NCI-H82 treated with DMSO at 0.1 percent for 48 hours (cell line): ENCODE results near the gene PRR36.
A peak's percentile ranks its signal among the peaks of the same experiment; 100 is the strongest.

Source experiments
- DNase-seq: peaks from one replicate; lab custom pipeline; 2025; ENCODE audit not compliant: unreplicated experiment; lab: John Stamatoyannopoulos, UW

The PRR36 gene

GRCh38 chr19:7913652-7914051 is 39.5 kb upstream of the PRR36 start:
- no peak for DNase-seq

- no peak for DNase-seq
Observed at GRCh38 chr19:7912697-7913564, 38.7 kb upstream of the PRR36 start.

GRCh38 chr19:7912144-7912696 is 38.0 kb upstream of the PRR36 start:
- DNase-seq, result no peak

GRCh38 chr19:7911508-7912143 is 37.4 kb upstream of the PRR36 start:
- DNase-seq, result no peak

DNA sequence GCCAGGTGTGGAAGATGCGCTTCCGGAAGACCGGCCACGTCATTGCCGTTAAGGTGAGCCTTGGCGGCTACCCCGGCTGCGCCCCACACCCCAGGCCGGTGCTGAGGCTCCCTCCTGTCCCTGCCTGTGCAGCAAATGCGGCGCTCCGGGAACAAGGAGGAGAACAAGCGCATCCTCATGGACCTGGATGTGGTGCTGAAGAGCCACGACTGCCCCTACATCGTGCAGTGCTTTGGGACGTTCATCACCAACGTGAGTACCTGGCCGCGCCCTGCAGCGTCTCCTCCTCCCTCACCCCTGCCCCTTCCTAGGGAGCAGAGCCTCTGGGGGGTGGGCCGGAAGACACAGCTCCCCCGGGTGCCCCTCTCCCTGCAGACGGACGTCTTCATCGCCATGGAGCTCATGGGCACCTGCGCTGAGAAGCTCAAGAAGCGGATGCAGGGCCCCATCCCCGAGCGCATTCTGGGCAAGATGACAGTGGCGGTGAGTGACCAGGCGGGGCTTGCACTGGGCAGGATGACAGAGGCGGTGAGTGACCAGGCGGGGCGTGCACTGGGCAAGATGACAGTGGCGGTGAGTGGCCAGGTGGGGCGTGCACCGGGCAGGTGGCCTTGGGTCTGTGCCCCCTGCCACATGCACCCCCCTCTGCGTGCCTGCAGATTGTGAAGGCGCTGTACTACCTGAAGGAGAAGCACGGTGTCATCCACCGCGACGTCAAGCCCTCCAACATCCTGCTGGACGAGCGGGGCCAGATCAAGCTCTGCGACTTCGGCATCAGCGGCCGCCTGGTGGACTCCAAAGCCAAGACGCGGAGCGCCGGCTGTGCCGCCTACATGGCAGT is 36.4 kb upstream of the PRR36 start:
- DNase-seq, result no peak

DNA sequence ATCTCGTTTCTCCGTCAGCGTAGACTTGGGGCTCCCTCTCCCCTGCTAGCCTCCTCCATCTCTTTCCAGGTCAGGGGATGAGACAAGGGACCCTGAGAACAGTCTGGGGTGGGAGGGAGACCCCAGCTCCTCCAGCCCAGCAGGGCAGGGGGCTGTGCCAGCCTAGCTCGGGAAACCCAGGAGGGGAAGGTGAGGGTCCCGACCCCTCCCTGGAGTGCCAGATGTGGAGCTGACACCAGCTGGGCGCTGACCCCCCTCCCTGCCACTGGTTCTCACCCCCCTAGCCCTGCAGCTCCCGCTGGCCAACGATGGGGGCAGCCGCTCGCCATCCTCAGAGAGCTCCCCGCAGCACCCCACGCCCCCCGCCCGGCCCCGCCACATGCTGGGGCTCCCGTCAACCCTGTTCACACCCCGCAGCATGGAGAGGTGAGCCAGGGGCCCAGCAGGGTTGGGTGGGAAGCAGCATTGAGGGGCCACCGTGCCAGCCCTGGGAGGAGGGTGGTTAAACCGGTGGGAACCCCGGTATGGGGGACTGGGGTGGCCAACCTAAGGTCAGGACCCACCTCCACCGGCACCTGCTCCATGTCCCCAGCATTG is 35.4 kb upstream of the PRR36 start:
- DNase-seq, result no peak

DNA sequence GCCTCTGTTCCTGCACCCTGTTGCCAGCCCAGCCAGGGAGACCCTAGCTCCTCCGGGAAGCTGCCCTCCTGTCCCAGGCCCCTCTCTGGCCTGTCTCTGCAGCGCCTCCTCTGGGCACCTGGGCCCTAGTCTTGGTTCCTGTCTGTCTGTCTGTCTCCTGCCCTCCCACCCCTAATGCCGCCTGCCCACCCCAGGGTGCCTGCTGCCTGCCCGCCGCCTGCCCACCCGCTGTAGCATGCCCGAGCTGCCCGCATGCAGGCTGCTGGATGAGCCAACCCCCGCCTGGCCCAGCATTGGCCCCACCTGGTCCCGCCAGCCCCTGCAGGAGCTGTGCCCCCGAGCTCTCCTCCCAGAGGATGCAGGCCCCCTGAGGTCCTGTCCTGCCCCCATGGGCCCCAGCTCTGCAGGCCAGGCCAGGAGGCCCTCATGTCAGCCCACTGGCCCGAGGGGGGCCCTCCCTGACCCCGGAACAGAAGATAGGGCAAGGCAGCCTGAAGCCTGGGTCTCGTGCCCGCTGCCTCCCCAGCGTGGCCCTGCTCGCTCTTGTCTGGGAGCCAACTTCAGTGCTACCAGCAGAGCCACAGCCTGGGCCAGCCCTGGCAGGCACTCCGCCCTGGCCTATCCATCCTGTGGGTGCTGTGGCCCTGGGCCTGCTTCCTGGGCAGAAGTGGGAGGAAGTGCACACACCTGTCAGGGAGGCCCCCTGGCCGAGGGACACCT is 34.7 kb upstream of the PRR36 start:
- no peak for DNase-seq

DNA sequence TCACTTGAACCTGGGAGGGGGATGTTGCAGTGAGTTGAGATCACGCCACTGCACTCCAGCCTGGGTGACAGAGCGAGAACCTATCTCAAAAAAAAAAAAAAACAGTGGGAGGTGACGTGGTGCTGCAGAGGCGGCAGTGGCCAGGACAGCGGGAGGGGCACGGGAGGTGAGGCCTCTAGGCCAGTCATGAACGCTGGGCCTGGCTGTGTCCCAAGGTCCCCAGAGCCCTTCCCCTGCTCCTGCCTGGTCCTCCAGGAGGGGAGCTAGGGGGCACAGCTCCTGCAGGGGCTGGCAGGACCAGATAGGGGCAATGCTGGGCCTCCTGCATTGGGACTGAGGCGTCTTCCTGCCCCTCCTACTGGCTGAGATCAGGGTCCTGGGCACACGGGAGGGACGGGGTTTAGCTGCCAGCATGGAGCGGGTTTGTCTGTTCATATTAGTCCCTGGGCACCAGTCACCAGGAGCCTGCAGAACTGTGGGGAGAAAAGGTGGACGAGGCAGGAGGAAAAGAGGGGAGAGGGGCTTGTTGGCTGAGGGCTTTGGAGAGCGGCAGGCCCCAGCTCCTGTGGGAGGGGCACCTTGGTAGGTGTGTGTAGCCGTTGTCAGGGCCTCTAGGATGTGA is 34.0 kb upstream of the PRR36 start:
- no peak for DNase-seq

DNA sequence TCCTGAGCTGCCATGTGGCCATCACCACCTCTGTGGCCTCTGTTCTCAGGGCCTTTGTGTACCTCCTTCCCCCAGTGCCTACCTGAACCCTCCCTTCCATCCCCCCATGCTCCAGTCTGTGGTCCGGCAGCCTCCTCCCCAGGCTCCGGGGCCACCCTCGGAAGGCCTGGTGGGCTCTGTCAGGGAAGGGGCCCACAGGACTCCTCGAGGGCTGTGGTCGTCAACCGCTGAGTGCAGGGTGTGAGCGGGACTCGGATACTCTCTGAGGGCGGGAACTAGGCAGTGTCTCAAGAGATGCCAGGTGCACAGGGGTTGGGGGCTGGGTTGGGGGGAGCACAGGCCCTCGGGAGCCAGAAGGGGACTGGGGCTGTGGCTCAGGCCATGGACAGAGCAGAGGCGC is 33.4 kb upstream of the PRR36 start:
- no peak for DNase-seq

DNA sequence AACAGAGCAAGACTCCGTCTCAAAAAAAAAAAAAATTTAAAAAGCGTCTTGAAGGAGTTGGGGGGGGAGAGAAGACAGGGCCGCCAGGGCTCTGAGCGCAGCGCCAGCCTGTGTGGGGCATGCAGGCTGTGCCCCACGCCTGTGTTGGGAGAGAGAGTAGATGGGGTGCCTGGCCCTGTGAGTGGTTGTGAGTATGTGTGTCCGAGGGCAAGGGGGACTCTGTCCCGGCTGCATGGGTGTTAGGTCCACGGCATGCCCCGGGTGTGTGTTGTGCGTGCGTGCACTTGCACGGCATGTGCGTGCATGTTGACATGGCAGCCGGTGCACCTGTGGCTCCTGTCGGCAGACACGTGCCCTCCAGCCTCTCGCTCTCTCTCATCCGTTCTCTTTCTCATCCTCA is 32.9 kb upstream of the PRR36 start:
- DNase-seq, result no peak

- no peak for DNase-seq
Observed at GRCh38 chr19:7905859-7906258, 31.7 kb upstream of the PRR36 start.

DNA sequence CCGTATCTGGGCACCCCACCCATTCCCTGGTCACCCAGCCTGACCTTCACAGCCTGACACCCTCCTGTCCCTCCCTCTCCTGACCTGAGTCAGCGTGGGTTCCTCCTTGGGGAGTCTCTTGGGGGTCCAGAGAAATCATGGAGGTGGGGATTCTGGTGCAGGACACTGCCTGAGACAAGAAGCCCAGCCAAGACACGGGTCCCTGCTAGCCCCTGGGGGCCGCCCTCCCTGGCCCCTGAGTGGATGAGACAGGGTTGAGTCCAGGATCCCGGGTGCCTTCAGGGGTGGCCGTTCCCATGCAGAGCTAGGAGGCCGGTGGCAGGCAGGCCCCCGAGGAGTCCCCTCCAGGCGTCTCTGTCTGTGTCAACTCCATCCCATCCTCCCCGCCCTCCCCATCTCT is 31.1 kb upstream of the PRR36 start:
- no peak for DNase-seq

- DNase-seq, result no peak
Observed at GRCh38 chr19:7904074-7905020, 30.2 kb upstream of the PRR36 start.

DNA sequence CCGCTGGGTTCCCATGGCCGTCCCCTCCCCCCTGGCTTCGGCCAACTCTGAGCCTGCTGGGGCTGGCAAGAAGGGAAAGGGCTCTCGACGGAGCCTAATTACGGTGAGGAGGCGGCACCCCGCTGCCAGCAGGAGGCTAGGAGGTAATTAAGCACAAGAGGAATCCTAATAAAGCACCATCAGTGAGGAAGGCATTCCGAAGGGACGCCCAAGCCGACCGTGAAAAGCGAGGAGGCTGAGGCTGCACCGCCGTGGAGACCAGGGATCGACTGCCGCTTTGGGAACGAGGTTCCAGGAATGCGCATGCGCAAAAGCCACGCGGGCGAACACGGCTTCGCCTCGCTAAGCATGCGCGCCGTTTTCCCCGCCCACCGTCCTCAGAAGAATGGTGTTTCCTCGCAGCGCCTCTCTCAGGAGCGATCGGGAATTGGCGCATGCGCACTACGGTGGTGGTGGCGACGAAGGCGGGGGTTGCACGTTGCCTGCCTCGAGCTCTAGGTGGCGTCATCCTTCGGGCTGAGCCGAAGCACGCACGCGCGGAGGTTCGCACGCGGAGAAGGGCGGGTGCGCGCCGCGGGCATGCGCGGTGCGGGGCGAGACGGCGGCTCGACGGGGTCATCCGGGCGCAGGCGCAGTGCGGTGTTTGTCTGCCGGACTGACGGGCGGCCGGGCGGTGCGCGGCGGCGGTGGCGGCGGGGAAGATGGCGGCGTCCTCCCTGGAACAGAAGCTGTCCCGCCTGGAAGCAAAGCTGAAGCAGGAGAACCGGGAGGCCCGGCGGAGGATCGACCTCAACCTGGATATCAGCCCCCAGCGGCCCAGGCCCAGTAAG is 29.3 kb upstream of the PRR36 start, which contains the start of gene MAP2K7:
MAP2K7 (plus strand) TSS at position 634 of the 830 bp plus-strand sequence; CDS start at position 702, 68 bp downstream.
- peak; percentile 97 for DNase-seq

DNA sequence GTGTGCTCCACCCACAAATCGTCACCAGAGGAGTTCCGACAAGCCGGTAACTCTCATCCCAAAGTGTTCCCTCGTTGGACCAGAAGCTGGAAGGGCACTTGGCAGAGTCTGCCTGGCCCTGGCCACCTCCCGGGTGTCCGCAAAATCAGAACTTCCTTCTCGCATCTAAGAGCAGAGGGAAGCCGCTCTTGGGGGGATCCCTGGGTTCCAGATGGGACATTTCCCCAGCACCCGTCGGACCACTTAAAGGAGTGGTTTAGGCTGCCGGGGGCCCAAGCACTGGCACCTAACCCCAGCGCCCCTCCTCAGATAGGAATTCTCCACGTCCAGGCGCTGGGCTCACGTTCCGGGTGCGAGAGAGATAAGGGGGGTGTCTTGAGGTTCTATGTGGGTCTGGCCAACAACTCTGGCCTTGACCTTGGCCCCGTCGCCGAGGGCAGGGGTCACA is 28.6 kb upstream of the PRR36 start:
- DNase-seq, result no peak

GRCh38 chr19:7901337-7901736 is 27.1 kb upstream of the PRR36 start:
- DNase-seq, result no peak

GRCh38 chr19:7900931-7901330 is 26.7 kb upstream of the PRR36 start:
- DNase-seq, result no peak

DNA sequence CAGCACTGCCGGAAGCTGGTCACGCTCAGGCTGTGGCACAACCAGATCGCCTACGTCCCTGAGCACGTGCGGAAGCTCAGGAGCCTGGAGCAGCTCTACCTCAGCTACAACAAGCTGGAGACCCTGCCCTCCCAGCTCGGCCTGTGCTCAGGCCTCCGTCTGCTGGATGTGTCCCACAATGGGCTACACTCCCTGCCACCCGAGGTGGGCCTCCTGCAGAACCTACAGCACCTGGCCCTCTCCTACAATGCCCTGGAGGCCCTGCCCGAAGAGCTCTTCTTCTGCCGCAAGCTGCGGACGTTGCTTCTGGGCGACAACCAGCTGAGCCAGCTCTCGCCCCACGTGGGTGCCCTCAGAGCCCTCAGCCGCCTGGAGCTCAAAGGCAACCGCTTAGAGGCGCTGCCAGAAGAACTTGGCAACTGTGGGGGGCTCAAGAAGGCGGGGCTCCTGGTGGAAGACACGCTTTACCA is 26.2 kb upstream of the PRR36 start:
- no peak for DNase-seq
